Putamen (tissue), 1 donor: Measurements from ENCODE around the gene SMR3A.

Experiments used
- DNase-seq: peaks from one replicate; pipeline ENCODE4 v3.0.0-alpha.2; 2016; ENCODE audit warnings: low spot score

Gene SMR3A

GRCh38 chr4:70360460-70360859, at the start of gene SMR3A:
TSS of gene SMR3A (plus strand) at chr4:70360760. CDS start at chr4:70362116, 1,356 bp downstream.
- no peak for DNase-seq

- no peak for DNase-seq
Measured at GRCh38 chr4:70313736-70314135, 46.8 kb upstream of the SMR3A start.

GRCh38 chr4:70315928-70316327, 44.6 kb upstream of the SMR3A start:
- DNase-seq: no peak

- no peak for DNase-seq
Measured at GRCh38 chr4:70326052-70326451, 34.5 kb upstream of the SMR3A start.

- no peak for DNase-seq
Measured at GRCh38 chr4:70334681-70335080, 25.9 kb upstream of the SMR3A start, which contains the start of gene CABS1. TSS of gene CABS1 (plus strand) at chr4:70334981. CDS start at chr4:70335040, 59 bp downstream.

- DNase-seq: no peak
Measured at GRCh38 chr4:70336043-70336442, 24.5 kb upstream of the SMR3A start.

- DNase-seq: no peak
Measured at GRCh38 chr4:70337886-70338420, 22.6 kb upstream of the SMR3A start.

- no peak for DNase-seq
Measured at GRCh38 chr4:70356185-70356584, 4.4 kb upstream of the SMR3A start.

- no peak for DNase-seq
Measured at GRCh38 chr4:70359115-70359661, 1.4 kb upstream of the SMR3A start.

- DNase-seq: no peak
Measured at GRCh38 chr4:70364002-70364401, 3.4 kb downstream of the SMR3A start.

- no peak for DNase-seq
Measured at GRCh38 chr4:70365479-70365878, 4.9 kb downstream of the SMR3A start.

- DNase-seq: no peak
Measured at GRCh38 chr4:70367813-70368212, 7.3 kb downstream of the SMR3A start.

- no peak for DNase-seq
Measured at GRCh38 chr4:70371987-70372386, 11.4 kb downstream of the SMR3A start.

- DNase-seq: no peak
Measured at GRCh38 chr4:70372760-70373159, 12.2 kb downstream of the SMR3A start.

- no peak for DNase-seq
Measured at GRCh38 chr4:70380578-70380977, 20.0 kb downstream of the SMR3A start.

GRCh38 chr4:70382691-70383181, 22.2 kb downstream of the SMR3A start, which contains the start of gene SMR3B:
TSS of gene SMR3B (plus strand) at chr4:70383131. CDS start at chr4:70384511, 1,380 bp downstream.
- DNase-seq: no peak

GRCh38 chr4:70392057-70392776, 31.7 kb downstream of the SMR3A start:
- no peak for DNase-seq

- no peak for DNase-seq
Measured at GRCh38 chr4:70397580-70397979, 37.0 kb downstream of the SMR3A start, which contains the start of gene OPRPN. TSS of gene OPRPN (plus strand) at chr4:70397940. CDS start at chr4:70399286, 1,346 bp downstream.

GRCh38 chr4:70399319-70399718, 38.8 kb downstream of the SMR3A start:
- DNase-seq: no peak

GRCh38 chr4:70402762-70403161, 42.2 kb downstream of the SMR3A start:
- no peak for DNase-seq

GRCh38 chr4:70405765-70406164, 45.2 kb downstream of the SMR3A start:
- no peak for DNase-seq
